Neuronal stem cell (in vitro differentiated cells): ENCODE measurements around the gene SRCAP.
"Not testable (repeated sequence)": the region's sequence is repeated elsewhere in the genome, so short reads cannot be mapped to it uniquely, and the experiment has no call there.

ENCODE experiments used
- DNase-seq: peaks from one replicate; pipeline ENCODE4 v3.0.0-alpha.2; 2013; ENCODE audit warnings: low spot score
- H2AFZ ChIP-seq: one replicate; pipeline ENCODE4 v1.6.1; 2013; ENCODE audit warnings: mild to moderate bottlenecking, low read length, inconsistent platforms
- H2AK5ac ChIP-seq: 2 replicates; pipeline ENCODE4 v1.6.1; 2013; ENCODE audit warnings: low read depth, mild to moderate bottlenecking, inconsistent platforms, low read length, moderate library complexity, mixed read lengths
- H2BK120ac ChIP-seq: 2 replicates; pipeline ENCODE4 v1.6.1; 2013; ENCODE audit warnings: low read depth, mild to moderate bottlenecking, inconsistent platforms, low read length, moderate library complexity, mixed read lengths
- H2BK12ac ChIP-seq: one replicate; pipeline ENCODE4 v1.6.1; 2013; ENCODE audit warnings: low read length, inconsistent platforms
- H2BK15ac ChIP-seq: 2 replicates; pipeline ENCODE4 v1.6.1; 2013; ENCODE audit warnings: mild to moderate bottlenecking, low read length, inconsistent platforms, mixed read lengths
- H2BK5ac ChIP-seq: one replicate; pipeline ENCODE4 v1.6.1; 2013; ENCODE audit warnings: inconsistent platforms, mild to moderate bottlenecking, low read length, moderate library complexity
- H3K14ac ChIP-seq: one replicate; pipeline ENCODE4 v1.6.1; 2013; ENCODE audit warnings: low read length, inconsistent platforms
- H3K18ac ChIP-seq: 2 replicates; pipeline ENCODE4 v1.6.1; 2013; ENCODE audit warnings: low read length, inconsistent platforms
- H3K23ac ChIP-seq: 2 replicates; pipeline ENCODE4 v1.6.1; 2013; ENCODE audit warnings: low read depth, mild to moderate bottlenecking, mixed read lengths, low read length, inconsistent platforms; ENCODE audit not compliant: poor library complexity
- H3K27ac ChIP-seq: replicated peaks from 3 replicates; pipeline ENCODE4 v1.5.1; 2013; ENCODE audit warnings: low read length, inconsistent platforms
- H3K27me3 ChIP-seq, 3 experiments: 2 replicates each; pipeline ENCODE4 v1.6.1; 2013; ENCODE audit warnings: low read length in 3 of 3, mild to moderate bottlenecking in 2 of 3, inconsistent platforms in 1 of 3, low read depth in 1 of 3, mixed read lengths in 1 of 3, moderate library complexity in 1 of 3; ENCODE audit not compliant: control insufficient read depth in 3 of 3, insufficient read depth in 3 of 3
- H3K36me3 ChIP-seq, 2 donors: replicated peaks in 1 of 2; 2 replicates each; pipeline ENCODE4 v1.6.1; 2013; ENCODE audit warnings: low read length in 2 of 2; ENCODE audit not compliant: control insufficient read depth in 2 of 2, insufficient read depth in 2 of 2
- H3K4ac ChIP-seq: 2 replicates; pipeline ENCODE4 v1.6.1; 2013; ENCODE audit warnings: inconsistent platforms, mild to moderate bottlenecking, low read length, moderate library complexity
- H3K4me1 ChIP-seq, 2 donors: 1 replicate in 1 of 2; 2 replicates in 1 of 2; pipeline ENCODE4 v1.6.1; 2013; ENCODE audit warnings: low read length in 2 of 2, low read depth in 1 of 2; ENCODE audit not compliant: control insufficient read depth in 2 of 2, insufficient read depth in 1 of 2
- H3K4me2 ChIP-seq: one replicate; pipeline ENCODE4 v1.6.1; 2013; ENCODE audit warnings: mild to moderate bottlenecking, low read length, inconsistent platforms; ENCODE audit not compliant: insufficient read depth, poor library complexity, severe bottlenecking
- H3K4me3 ChIP-seq, 2 donors: 2 replicates each; pipeline ENCODE4 v1.5.1; 2013; ENCODE audit warnings: low read length in 2 of 2, mild to moderate bottlenecking in 2 of 2, inconsistent platforms in 1 of 2, moderate library complexity in 1 of 2
- H3K79me1 ChIP-seq: one replicate; pipeline ENCODE4 v1.6.1; 2013; ENCODE audit warnings: low read depth, mild to moderate bottlenecking, inconsistent platforms, low read length, moderate library complexity
- H3K9ac ChIP-seq: one replicate; pipeline ENCODE4 v1.6.1; 2013; ENCODE audit warnings: mild to moderate bottlenecking, low read depth, low read length, inconsistent platforms; ENCODE audit not compliant: poor library complexity
- H3K9me3 ChIP-seq, 2 donors: replicated peaks in 1 of 2; 2 replicates each; pipeline versions ENCODE3 to v1.6.1; 2013; ENCODE audit warnings: low read length in 2 of 2, mild to moderate bottlenecking in 2 of 2, inconsistent platforms in 1 of 2, low read depth in 1 of 2, mixed read lengths in 1 of 2, moderate library complexity in 1 of 2; ENCODE audit not compliant: control insufficient read depth in 2 of 2, insufficient read depth in 1 of 2
- H4K8ac ChIP-seq: one replicate; pipeline ENCODE4 v1.6.1; 2013; ENCODE audit warnings: low read depth, mild to moderate bottlenecking, inconsistent platforms, low read length, moderate library complexity
- H4K91ac ChIP-seq: one replicate; pipeline ENCODE4 v1.6.1; 2013; ENCODE audit warnings: low read length, low read depth, mild to moderate bottlenecking, inconsistent platforms; ENCODE audit not compliant: poor library complexity
- WGBS, 2 donors: extraction: QIAGEN DNeasy Blood & Tissue Kit; methylation state at CpG; one replicate each; pipeline ENCODE4 v1.1.7; 2013; ENCODE audit warnings: missing lambda C conversion rate in 2 of 2, mixed read lengths in 1 of 2; ENCODE audit not compliant: insufficient read length in 2 of 2, insufficient replicate concordance in 1 of 2; ENCODE audit errors: extremely low coverage in 2 of 2; 5-methylcytosine and 5-hydroxymethylcytosine counted together

The SRCAP gene

DNA sequence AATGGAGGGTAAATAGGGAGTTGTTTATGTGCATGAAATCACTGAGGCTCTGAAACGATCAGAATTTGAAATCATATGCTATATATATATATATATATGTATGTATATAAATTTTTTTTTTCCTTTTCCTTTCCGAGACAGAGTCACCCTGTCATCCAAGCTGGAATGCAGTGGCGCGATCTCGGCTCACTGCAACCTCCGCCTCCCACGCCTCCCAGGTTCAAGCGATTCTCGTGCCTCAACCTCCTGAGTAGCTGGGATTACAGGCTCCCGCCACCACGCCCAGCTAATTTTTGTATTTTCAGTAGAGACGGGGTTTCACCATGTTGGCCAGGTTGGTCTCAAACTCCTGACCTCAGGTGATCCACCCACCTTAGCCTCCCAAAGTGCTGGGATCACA, 4.1 kb downstream of the SRCAP start:
- not testable (repeated sequence) for H3K27ac ChIP-seq, H4K8ac ChIP-seq, H3K4me3 ChIP-seq, H4K91ac ChIP-seq, H3K4me1 ChIP-seq, H2BK12ac ChIP-seq, DNase-seq, H2AFZ ChIP-seq, H3K9ac ChIP-seq, H3K4ac ChIP-seq, H3K79me1 ChIP-seq, H3K27me3 ChIP-seq, H2BK120ac ChIP-seq, H3K9me3 ChIP-seq, H3K14ac ChIP-seq, H3K18ac ChIP-seq, H2BK15ac ChIP-seq, H2AK5ac ChIP-seq, H2BK5ac ChIP-seq, H3K23ac ChIP-seq, H3K4me2 ChIP-seq
- H3K36me3 ChIP-seq: peaks cover 51 to 86% of the 10 kb centered on the region in 2 donors
- WGBS, 2 donors: no CpG with 5 or more reads among the region's 12 CpGs

DNA sequence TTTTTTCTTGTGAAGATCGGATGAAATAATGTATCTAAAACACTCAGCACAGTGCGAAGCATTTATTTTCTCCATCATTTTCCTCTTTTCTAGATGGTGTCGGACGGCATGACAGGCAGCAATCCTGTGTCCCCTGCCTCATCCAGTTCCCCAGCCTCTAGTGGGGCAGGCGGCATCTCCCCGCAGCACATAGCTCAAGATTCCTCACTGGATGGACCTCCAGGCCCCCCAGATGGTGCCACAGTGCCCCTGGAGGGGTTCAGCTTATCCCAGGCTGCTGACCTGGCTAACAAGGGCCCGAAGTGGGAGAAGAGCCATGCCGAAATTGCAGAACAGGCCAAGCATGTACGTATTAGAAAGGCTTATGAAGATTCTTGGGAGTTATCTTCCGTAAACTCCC, 5.0 kb downstream of the SRCAP start:
- H3K4me3 ChIP-seq: no peak overlapping the region
- no peak overlapping the region for H3K4me2 ChIP-seq
- no peak overlapping the region for H4K8ac ChIP-seq
- H3K27me3 ChIP-seq: no peaks in the 10 kb centered on the region
- no peak overlapping the region for H2AFZ ChIP-seq
- H4K91ac ChIP-seq: no peak overlapping the region
- no peak overlapping the region for H3K9ac ChIP-seq
- H2BK120ac ChIP-seq: no peak overlapping the region
- WGBS, 2 donors: no CpG with 5 or more reads among the region's 10 CpGs
- H3K79me1 ChIP-seq: peaks cover 5% of the 10 kb centered on the region
- no peak for DNase-seq
- no peak overlapping the region for H3K27ac ChIP-seq
- H2BK15ac ChIP-seq: no peak overlapping the region
- H3K9me3 ChIP-seq: no peaks in the 10 kb centered on the region
- H2BK5ac ChIP-seq: no peak overlapping the region
- H2BK12ac ChIP-seq: no peak overlapping the region
- no peak overlapping the region for H3K18ac ChIP-seq
- H3K14ac ChIP-seq: no peak overlapping the region
- peaks cover 55 to 95% of the 10 kb centered on the region in 2 donors for H3K36me3 ChIP-seq
- H3K4me1 ChIP-seq: peaks cover 3 to 5% of the 10 kb centered on the region in 2 donors
- no peak overlapping the region for H3K4ac ChIP-seq
- no peak overlapping the region for H2AK5ac ChIP-seq
- no peak overlapping the region for H3K23ac ChIP-seq

DNA sequence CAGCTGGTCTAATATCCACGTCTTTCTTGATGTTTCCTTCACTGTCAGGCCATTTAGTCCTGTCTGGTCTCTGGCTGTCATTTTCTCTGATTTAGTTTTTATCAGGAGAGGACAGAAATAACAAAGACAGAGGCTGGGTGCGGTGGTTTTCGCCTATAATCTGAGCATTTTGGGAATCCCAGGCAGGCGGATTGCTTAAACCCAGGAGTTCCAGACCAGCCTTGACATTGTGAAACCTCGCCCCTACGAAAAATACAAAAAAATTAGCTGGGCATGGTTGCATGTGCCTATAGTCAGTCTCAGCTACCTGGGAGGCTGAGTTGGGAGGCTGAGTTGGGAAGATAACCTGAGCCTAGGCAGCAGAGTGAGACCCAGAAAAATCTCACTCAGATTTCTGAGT, 7.1 kb downstream of the SRCAP start:
- WGBS, 2 donors: no CpG with 5 or more reads among the region's 6 CpGs
- H4K8ac ChIP-seq: no peak overlapping the region

DNA sequence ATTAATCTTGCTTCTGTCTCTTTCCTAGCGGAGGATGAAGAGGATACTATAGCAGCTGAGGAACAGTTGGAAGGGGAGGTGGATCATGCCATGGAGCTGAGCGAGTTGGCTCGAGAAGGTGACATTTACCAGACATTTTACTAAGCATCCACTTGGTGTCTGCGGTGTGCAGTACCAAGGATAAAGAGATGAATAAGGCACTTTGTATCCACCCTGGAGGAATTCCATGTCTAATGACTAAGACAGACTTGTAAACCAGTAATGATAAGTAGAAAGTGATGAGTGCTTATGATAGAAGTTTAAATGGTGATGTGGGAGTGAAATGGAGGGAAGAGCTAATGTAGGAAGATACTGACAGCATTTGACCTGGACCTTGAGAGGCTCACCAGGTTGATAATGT, 12.0 kb downstream of the SRCAP start:
- Histone ChIP-seq H2BK12ac (no peak overlapping the region), H3K27me3 (peaks cover 0 to 1% (median 0%) of the 10 kb centered on the region in 3 experiments), H3K27ac (no peak overlapping the region)

More for the DNA sequence above, 7.1 kb downstream of the SRCAP start:
- Histone ChIP-seq H2BK5ac (no peak overlapping the region), H3K27me3 (no peaks in the 10 kb centered on the region), H3K4ac (no peak overlapping the region), H2BK120ac (no peak overlapping the region), H3K4me1 (no peaks in the 10 kb centered on the region), H2BK15ac (no peak overlapping the region), H2AK5ac (no peak overlapping the region), H3K79me1 (no peaks in the 10 kb centered on the region), H4K91ac (no peak overlapping the region), H3K9me3 (no peaks in the 10 kb centered on the region), H3K4me3 (no peak overlapping the region), H3K9ac (no peak overlapping the region), H3K23ac (no peak overlapping the region), H3K36me3 (peaks cover 67 to 98% of the 10 kb centered on the region in 2 donors), H3K18ac (no peak overlapping the region), H3K27ac (no peak overlapping the region), H3K14ac (no peak overlapping the region), H3K4me2 (no peak overlapping the region), H2AFZ (no peak overlapping the region), H2BK12ac (no peak overlapping the region)
- no peak for DNase-seq

More for the DNA sequence above, 12.0 kb downstream of the SRCAP start:
- Histone ChIP-seq H3K9me3 (peaks cover 0 to 2% of the 10 kb centered on the region in 2 donors), H3K4me3 (no peak overlapping the region), H2AFZ (no peak overlapping the region), H4K8ac (no peak overlapping the region), H3K18ac (no peak overlapping the region), H2BK15ac (no peak overlapping the region), H2AK5ac (no peak overlapping the region), H3K4me1 (no peaks in the 10 kb centered on the region), H3K36me3 (peaks cover 75 to 93% of the 10 kb centered on the region in 2 donors), H3K23ac (no peak overlapping the region), H3K14ac (no peak overlapping the region), H3K4ac (no peak overlapping the region), H3K9ac (no peak overlapping the region), H3K79me1 (peaks cover 3% of the 10 kb centered on the region), H4K91ac (no peak overlapping the region), H2BK5ac (no peak overlapping the region), H3K4me2 (no peak overlapping the region), H2BK120ac (no peak overlapping the region)
- DNase-seq: no peak
- WGBS, 2 donors: no CpG with 5 or more reads among the region's 4 CpGs
